GM18909 (cell line): ENCODE results near the gene BDKRB1.

ENCODE experiments used
- ATAC-seq: cut with Tn5 transposase; IDR thresholded peaks from one replicate; pipeline ENCODE4 v1.9.1; 2021; ENCODE audit warnings: mild to moderate bottlenecking; ENCODE audit not compliant: unreplicated experiment, poor library complexity

The BDKRB1 gene

DNA sequence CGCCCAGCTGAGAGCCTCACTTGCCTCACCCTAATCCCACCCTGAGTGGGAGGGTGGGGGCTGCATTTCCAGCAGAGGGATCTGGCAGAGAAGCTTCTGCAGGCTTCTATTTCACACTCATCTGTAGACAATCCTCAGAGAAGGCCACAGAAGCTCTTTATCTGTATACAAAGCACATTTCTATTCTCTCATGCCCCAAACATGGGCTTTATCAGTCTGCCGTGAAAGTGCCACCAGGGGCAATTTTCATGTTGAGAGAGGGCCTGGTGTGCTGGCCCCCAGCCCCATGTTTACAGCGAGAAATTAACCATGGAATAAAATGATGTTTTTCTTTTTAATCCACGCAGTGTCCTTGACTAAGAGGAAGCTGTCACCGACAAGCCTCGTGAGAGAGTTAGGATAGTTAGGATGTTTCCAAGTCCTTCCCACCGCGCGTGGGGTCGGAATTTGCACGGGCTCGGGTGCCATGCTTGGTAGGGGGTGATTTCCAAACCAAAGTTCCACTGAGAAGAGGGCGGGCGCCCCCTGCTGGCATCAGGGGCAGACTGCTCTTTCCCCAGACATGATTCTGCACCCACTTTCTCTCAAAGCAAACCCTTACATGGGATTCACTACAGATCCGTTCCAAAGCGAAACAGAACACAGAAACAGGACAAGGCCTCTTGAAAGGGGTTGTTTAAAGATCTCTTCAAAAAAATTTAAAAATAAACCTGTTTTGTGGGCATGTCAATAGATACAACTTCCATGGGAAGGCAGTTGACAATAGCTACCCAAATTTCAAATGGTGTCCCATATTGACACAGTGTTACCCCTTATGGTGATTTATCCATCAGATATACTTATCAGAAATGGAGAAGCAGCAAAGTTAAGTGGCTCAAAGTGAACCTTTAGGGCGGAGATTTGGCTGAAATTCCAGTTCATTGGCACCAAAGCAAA lies 19.4 kb downstream of the BDKRB1 start:
- ATAC-seq: no peak

DNA sequence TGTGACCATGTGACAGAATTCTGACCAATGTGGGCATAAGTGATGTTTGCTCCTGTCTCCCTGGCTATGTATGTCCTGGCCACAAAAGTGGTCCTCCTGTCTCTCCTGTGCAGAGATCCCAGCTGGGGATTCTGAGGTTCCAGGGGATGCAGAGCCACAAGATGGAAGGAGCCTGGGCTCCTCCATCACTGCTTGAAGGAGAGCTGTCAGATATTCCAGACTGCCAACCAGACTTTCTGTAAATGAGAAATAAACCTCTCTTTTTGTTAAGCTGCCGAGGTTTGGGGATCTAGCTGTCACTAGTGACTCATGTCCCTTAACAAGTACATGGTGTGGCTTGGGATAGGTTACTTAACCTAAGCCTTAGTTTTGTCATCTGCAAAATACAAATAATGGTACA lies 21.9 kb downstream of the BDKRB1 start:
- ATAC-seq: no peak

DNA sequence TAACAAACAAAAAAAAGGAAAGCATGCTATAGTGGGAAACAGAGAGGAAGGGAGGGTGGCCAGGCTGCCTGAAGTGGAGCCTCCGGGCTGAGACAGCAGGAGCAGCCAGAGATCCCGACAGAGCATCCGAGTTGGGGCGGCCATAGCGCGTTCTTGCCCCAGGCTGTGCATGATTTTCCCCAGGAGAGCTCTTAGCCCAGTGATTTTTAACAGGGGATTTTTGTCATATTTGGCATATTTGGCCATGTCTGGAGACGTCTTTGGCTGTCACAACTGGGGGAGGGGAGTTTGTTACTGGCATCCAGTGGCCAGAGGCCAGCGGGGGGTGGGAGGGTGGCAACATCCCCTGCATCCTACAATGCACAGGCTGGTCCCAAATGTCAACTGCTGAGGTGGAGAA lies 23.6 kb downstream of the BDKRB1 start:
- ATAC-seq: no peak

DNA sequence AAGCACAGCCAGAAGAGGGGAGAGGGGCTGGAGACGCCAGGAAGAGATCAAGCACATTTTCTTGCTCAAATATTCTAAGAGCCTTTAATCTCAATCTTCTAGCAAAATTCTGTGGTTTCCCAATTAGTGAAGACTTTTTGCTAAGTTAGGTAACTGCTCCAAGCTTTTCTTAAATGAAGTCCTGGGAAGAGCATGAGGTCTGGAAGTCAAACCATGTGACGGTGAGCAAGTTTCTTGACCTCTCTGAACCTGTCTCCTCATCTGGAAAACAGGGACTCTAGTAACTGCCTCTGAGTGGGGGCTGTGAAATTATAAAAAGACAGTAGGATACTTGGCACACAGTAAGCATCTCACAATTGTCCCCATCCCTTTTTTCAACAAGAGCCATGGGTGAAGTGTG lies 24.1 kb downstream of the BDKRB1 start:
- no peak for ATAC-seq

DNA sequence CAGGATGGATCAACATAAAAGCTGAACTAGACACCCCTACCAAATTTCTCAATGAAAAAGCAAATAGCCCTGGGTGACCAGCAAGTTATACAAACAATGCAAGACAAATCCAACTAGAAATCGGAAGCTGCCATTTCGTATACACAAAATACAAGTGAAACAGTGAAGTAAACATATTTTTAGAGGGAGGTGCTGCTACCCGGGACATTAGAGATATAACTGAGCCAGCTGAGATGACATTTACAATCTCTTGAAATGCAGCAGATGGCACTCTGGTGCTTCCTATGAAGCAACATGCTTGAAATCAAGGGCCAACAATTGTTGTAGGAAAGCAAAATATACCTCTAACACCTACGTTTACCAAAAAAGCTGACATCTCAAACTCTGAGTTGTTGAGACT lies 25.5 kb downstream of the BDKRB1 start:
- no peak for ATAC-seq

DNA sequence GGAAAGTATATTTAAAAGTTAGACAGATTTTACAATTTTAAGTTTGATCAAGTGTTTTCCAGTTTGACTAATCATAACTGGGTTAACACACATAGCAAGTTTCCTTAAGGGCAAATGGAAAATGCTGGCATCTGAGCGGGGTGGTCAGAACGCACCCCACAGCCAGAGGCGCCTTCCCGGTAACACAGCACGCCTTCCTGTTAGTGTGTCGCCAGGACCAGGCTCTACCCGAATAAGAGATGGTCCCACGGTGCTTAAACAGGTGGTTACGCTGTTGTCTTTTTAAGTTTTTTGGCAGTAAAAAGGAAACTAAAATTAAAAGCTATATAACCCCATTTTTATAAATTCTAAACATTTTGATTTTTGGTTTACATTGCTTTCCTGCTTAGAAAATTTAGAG lies 28.0 kb downstream of the BDKRB1 start:
- ATAC-seq: no peak

DNA sequence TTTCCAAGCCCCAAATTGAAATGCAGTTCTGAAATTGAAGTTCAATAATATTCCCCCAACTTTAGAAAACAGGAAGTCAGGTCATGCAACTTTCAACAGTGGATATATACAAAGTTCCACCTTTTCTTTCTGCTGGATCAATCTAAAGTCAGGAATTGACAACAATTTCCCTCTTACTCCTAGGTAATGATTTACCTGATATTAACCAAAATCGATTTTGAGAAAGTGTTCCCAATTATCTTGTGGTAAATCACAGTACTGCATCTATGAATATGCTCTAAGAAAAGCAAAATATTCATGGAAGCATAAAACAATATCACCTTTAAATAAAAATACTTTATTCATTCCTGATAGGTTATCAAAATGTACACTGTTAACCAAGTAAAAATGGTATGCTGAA lies 28.4 kb downstream of the BDKRB1 start:
- ATAC-seq: no peak

DNA sequence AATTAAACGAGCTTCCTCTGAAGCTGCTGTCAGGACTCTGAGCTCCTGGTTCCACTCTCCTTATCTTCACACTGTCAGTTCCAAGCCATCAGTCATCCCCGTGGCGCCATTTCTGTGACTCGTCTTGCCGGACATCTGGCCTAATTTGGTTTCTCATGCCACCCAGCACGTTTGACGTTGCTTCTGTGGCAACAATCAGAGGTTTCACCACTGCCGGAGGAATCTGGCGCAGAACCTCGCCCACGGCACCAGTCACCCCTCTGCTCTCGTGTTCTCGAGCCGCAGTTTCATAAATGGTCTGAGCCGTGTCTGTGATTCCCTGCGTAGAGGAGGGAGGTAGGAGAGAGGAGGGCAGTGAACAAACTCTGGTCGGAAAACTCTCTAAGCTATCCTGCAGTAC lies 29.7 kb downstream of the BDKRB1 start:
- ATAC-seq: no peak

DNA sequence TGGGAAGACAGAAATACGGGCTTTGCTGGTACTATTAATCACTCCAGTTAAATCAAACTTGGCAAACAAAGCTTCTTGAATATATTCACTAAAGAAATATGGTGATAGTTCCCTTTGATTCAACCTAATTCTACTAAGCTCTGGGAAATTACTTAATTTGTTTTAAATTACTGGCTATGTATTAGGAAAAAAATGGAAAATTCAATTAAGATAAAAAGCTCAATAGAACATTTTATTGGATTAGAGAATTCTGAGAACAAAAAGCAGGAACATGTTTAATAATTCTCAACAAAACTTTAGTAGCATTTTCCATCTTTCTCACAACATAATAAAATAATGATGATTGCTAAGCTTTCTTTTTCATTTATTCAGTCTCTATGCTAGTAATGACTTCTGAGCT lies 30.2 kb downstream of the BDKRB1 start:
- ATAC-seq: no peak

DNA sequence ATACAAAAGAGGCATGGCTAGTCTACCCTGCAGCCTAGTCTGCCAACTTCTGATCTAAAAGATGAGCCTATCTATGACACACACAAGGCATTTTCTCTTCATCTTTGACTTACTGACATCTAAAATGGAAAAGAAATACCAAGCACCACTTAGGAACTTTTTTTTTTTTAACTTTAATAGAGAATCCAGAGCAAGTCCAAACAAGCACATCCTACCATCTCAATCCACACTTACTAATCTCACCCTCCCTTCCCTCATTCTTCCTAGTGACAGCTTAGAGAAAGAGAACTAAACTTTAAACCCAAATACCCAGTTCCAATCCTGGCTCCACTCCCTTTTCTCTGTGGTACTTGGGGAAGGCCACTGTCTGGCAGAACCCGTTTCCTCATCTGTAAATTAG lies 31.8 kb downstream of the BDKRB1 start:
- ATAC-seq: no peak

DNA sequence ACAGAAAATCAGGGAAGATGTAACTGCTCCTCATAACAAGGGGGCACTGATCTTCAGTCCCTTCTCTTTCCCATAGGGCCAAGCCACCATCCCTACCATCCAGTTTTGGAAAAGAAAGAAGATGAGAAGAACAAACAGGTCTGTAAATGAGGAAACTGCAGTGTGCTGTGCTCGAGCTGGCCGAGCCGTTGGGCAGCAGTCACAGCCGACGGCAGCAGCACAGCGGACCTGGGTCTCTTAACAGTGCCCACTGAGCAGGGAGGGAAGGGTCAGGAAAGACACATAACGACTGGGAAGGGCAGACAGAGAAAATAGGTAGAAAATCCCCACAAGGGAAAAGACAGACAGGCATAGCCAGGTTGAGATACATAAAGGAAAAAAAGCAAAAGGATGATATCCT lies 38.2 kb downstream of the BDKRB1 start:
- ATAC-seq: no peak

DNA sequence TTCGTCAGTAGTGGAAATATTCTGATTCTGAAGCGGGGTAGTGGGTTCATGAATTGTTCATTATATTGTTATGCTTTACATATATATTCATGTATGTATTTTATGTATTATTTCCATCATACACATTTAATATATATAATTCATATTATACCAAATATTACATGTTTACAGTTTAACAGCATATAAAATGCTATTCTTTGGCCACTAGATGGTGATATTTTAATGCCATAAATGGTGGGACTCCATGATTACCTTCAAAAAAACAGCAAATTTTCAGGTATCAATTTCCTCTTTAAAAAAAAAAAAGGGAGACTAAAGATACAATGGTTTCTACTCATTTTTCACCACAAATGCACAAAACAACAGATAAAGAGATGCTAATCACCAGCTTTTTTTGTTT lies 41.0 kb downstream of the BDKRB1 start:
- no peak for ATAC-seq

DNA sequence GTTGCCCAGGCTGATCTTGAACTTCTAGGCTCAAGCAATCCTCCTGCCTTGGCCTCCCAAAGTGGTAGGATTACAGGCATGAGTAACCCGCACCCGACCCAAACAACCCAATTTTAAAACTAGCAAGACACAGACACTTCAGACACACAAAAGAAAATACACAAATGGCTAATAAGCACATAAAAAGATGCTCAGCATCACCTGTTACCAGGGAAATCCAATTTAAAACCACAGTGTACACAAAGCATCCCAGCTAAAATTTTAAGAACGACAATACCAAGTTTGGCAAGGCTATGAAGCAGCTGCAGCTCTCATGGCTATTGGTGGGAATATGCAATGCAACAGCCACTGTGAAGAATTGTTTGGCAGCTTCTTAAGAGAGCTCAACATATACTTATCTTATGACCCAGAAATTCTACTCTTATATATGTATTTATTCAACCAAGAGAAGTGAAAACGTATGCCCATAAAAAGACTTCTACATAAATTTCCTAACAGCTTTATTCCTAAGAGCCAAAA lies 42.0 kb downstream of the BDKRB1 start:
- ATAC-seq: no peak

DNA sequence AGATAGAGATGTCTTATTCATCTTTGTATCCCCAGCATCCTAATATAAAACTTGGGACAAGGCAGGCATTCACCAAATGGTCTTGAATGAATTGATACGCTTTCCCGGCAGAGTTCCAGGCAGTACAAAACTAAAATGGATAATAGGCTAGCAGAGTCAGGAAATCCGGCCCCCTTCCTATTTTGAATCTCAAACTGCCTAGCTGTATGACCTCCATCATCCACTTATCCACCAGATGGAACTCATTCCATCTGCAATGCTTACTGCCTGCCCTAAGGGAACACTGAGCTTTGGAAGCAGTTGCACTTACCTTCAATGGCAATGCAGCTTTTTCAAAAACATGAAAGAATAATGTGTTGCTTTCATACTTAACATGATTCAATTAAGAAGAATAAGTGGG lies 43.4 kb downstream of the BDKRB1 start:
- no peak for ATAC-seq

DNA sequence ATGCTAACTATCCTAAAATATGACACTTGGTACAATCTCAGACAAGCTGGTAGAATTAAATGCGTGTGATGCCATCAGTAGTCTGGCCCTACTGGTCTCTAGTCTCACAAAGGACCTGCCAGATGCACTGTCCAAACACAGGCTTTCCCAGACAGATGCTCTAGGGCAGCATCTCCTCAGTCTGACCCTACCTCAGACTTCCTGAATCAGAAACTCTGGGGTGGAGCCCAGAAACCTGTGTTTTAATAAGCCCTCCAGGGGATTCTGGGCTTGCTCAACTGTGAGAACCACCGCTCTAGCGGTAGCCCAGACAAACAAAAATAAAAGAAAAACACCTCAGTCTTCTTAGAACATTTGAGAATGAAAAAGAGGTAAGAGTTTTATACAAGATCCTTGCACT lies 48.0 kb downstream of the BDKRB1 start:
- ATAC-seq: no peak

DNA sequence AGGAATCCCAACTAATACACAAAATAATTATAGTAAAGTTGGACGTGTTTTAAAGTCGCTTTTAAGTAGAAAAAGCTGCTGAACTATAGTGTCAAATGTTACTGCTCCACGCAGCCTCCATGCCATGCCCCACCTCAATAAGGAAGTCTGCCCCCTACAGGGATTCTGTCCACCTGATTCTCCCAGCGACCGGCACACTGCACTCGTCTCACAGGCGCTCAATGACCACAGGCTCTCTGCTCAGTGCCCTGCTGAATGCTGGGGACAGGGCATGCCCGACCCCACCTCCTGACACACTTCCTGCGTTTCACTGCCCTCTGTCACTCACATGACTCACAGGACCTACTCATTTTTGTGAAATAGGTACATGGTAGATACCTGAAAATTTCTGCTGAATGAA lies 48.9 kb downstream of the BDKRB1 start:
- ATAC-seq: no peak

DNA sequence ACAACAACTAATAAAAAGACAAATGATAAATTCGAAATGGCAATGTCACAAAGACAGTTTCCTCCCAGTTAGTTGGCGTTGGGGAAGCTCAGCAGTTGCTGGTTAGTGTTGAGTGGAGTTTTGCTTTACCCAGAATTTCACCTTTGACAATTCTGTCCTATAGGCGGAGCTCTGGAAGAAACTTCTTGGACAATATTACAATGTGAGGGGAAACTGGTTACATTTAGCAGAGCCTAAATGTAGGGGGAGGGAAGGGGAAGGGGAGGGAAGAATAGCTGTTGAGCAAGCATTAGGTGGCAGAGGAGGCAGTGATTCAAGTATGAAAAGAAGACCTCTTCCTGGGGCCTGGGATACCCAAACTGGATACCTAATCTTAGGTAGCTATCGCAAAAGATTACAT lies 51.4 kb downstream of the BDKRB1 start:
- no peak for ATAC-seq

DNA sequence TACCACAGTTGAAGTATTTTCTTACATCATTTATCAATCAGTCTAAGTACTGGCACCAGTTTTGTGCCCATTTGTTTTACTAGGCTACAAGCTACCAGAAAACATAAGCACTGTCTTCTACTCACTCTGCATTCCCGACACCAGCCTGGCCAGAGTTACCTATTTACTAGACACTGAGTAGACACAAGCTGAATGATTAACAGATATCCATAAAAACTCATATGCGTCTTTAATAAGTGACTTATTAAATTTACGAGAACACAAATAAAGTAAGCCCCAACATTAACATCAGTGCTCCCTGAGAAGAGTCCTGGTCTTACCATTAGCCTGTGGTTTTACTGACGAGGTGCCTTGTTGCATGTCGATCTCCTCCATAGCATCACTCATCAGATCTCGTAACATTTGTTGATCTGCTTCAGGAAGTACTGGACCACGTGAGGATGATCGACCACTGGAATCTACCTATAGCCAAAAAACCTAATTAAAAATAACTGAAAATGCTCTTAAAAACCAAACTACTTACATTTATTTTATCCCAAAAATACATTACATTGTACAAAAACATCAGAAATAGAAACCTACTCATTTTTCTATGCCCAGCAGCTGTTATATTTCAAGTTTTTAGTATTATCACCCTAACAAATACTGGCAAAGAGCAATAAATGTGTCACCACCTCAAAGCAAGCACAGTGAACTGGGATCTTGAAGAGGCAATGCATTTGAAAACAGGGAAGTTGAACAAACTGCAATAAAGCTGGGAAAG lies 53.3 kb downstream of the BDKRB1 start:
- ATAC-seq: no peak

DNA sequence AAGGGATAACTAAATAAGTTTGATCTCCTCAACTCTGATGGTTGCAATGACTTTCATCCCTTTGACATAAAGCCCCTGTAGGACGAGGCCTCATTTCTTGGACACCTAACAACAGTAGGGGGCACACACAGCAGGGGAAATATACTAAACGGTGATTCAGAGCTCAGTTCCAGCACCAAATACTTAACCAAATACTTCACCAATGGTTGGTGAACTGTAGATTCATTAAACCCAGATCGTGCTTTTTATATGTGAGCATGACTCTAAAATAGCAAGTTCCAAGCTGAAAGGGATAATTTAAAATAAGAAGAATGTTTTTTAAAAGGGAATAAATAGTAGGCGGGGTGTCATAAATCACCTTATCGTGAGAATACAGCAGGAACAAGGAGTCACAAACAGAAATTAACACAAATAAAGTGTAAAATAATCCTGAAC lies 53.9 kb downstream of the BDKRB1 start:
- ATAC-seq: no peak

DNA sequence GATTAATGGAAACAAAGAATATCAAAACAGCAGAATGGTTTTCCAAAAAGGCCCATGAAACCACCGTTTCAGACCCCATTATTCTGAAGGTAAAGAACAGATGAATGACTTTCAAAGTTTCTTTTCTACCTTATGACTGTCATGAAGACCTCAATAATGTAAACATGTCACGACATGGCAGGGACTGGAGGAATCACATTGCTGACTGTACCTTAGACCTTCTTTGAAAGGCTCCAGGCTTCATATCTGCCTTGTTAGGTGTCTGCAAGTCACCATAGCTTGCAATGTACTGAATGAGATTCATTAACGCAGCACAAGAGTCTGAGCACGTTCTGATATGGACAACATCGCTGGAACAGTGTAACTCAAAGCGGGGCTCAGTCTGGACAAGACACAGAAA lies 54.9 kb downstream of the BDKRB1 start:
- no peak for ATAC-seq
